H9 (cell line): Measurements from ENCODE around the gene NUP188. TPM values are rescaled to one million over a fixed set of nuclear protein-coding genes. Genes with fewer than 3 reads are reported as not detected.

Source experiments
- DNase-seq: peaks from one replicate; pipeline ENCODE4 v3.0.0-alpha.2; 2017
- H2AFZ ChIP-seq: one replicate; pipeline ENCODE4 v1.6.1; 2013; ENCODE audit warnings: mild to moderate bottlenecking, low read length, control low read depth, moderate library complexity
- H2AK5ac ChIP-seq: 2 replicates; pipeline ENCODE4 v1.6.1; 2013; ENCODE audit warnings: low read length, control low read depth, mixed read lengths; ENCODE audit not compliant: insufficient read length
- H2BK120ac ChIP-seq: one replicate; pipeline ENCODE4 v1.6.1; 2013; ENCODE audit warnings: low read depth, mild to moderate bottlenecking, low read length, control low read depth, inconsistent platforms; ENCODE audit not compliant: poor library complexity, severe bottlenecking
- H2BK12ac ChIP-seq: 2 replicates; pipeline ENCODE4 v1.6.1; 2013; ENCODE audit warnings: low read length, control low read depth, mixed read lengths, low read depth; ENCODE audit not compliant: insufficient read length
- H2BK15ac ChIP-seq: 2 replicates; pipeline ENCODE4 v1.6.1; 2013; ENCODE audit warnings: low read depth, low read length, control low read depth
- H2BK20ac ChIP-seq: one replicate; pipeline ENCODE4 v1.6.1; 2013; ENCODE audit warnings: low read depth, mild to moderate bottlenecking, low read length, control low read depth, inconsistent platforms; ENCODE audit not compliant: poor library complexity, severe bottlenecking
- H2BK5ac ChIP-seq: 2 replicates; pipeline ENCODE4 v1.6.1; 2013; ENCODE audit warnings: low read length, control low read depth, mixed read lengths; ENCODE audit not compliant: insufficient read length
- H3K14ac ChIP-seq: 2 replicates; pipeline ENCODE4 v1.6.1; 2013; ENCODE audit warnings: low read length, control low read depth; ENCODE audit not compliant: insufficient read depth
- H3K18ac ChIP-seq: 2 replicates; pipeline ENCODE4 v1.6.1; 2013; ENCODE audit warnings: low read depth, mild to moderate bottlenecking, mixed read lengths, low read length, control low read depth; ENCODE audit not compliant: insufficient read length
- H3K23ac ChIP-seq: 2 replicates; pipeline ENCODE4 v1.6.1; 2013; ENCODE audit warnings: low read length, control low read depth, mixed read lengths, low read depth; ENCODE audit not compliant: insufficient read length
- H3K23me2 ChIP-seq: 2 replicates; pipeline ENCODE4 v1.6.1; 2013; ENCODE audit warnings: low read depth, mild to moderate bottlenecking, mixed read lengths, low read length, control low read depth; ENCODE audit not compliant: insufficient read length, poor library complexity, severe bottlenecking
- H3K27ac ChIP-seq: 2 replicates; pipeline ENCODE4 v1.5.1; 2013; ENCODE audit warnings: low read length, control low read depth, mixed read lengths, low read depth; ENCODE audit not compliant: insufficient read length
- H3K27me3 ChIP-seq: 2 replicates; pipeline ENCODE4 v1.6.1; 2013; ENCODE audit warnings: low read length, control low read depth, inconsistent platforms; ENCODE audit not compliant: insufficient read depth
- H3K4ac ChIP-seq: 2 replicates; pipeline ENCODE4 v1.6.1; 2013; ENCODE audit warnings: low read depth, mild to moderate bottlenecking, control low read depth, inconsistent platforms, low read length, moderate library complexity
- H3K4me1 ChIP-seq: 2 replicates; pipeline ENCODE4 v1.6.1; 2013; ENCODE audit warnings: low read length, control low read depth, inconsistent platforms; ENCODE audit not compliant: insufficient read depth
- H3K4me2 ChIP-seq: 2 replicates; pipeline ENCODE4 v1.6.1; 2013; ENCODE audit warnings: low read length, control low read depth, mixed read lengths; ENCODE audit not compliant: insufficient read length, insufficient read depth
- H3K56ac ChIP-seq: 2 replicates; pipeline ENCODE4 v1.6.1; 2013; ENCODE audit warnings: low read depth, mild to moderate bottlenecking, mixed read lengths, low read length, control low read depth; ENCODE audit not compliant: insufficient read length
- H3K79me1 ChIP-seq: 2 replicates; pipeline ENCODE4 v1.6.1; 2013; ENCODE audit warnings: low read depth, mild to moderate bottlenecking, moderate library complexity, low read length, control low read depth, inconsistent platforms; ENCODE audit not compliant: insufficient read depth, poor library complexity, severe bottlenecking
- H3K79me2 ChIP-seq: 2 replicates; pipeline ENCODE4 v1.6.1; 2013; ENCODE audit warnings: low read length, control low read depth, inconsistent platforms; ENCODE audit not compliant: insufficient read depth
- H3K9ac ChIP-seq: 2 replicates; pipeline ENCODE4 v1.6.1; 2013; ENCODE audit warnings: low read length, control low read depth, mixed read lengths; ENCODE audit not compliant: insufficient read length; ENCODE audit errors: extremely low read depth
- H3K9me3 ChIP-seq: one replicate; pipeline ENCODE4 v1.6.1; 2013; ENCODE audit warnings: low read depth, low read length, inconsistent platforms; ENCODE audit not compliant: control insufficient read depth
- H3T11ph ChIP-seq: one replicate; pipeline ENCODE4 v1.6.1; 2013; ENCODE audit warnings: mild to moderate bottlenecking, low read length, control low read depth, inconsistent platforms
- H4K20me1 ChIP-seq: one replicate; pipeline ENCODE4 v1.6.1; 2013; ENCODE audit not compliant: control insufficient read depth, insufficient read length, insufficient read depth
- H4K5ac ChIP-seq: 2 replicates; pipeline ENCODE4 v1.6.1; 2013; ENCODE audit warnings: low read depth, mild to moderate bottlenecking, mixed read lengths, low read length, control low read depth; ENCODE audit not compliant: insufficient read length
- H4K8ac ChIP-seq: replicated peaks from 2 replicates; pipeline ENCODE4 v1.6.1; 2013; ENCODE audit warnings: low read length, control low read depth, mixed read lengths, low read depth; ENCODE audit not compliant: insufficient read length
- H4K91ac ChIP-seq: 2 replicates; pipeline ENCODE4 v1.6.1; 2013; ENCODE audit warnings: low read depth, mild to moderate bottlenecking, moderate library complexity, mixed read lengths, low read length, control low read depth; ENCODE audit not compliant: insufficient read length
- H3K27ac Mint-ChIP-seq, 3 experiments: 2 replicates in 2 of 3; 3 replicates in 1 of 3; pipeline ENCODE4 v1.8.0; 2020 to 2021; ENCODE audit warnings: mixed read lengths in 3 of 3, mild to moderate bottlenecking in 1 of 3, moderate library complexity in 1 of 3
- H3K27me3 Mint-ChIP-seq: 2 replicates; pipeline ENCODE4 v1.8.0; 2021; ENCODE audit warnings: low read depth, mild to moderate bottlenecking, moderate library complexity, mixed read lengths
- H3K36me3 Mint-ChIP-seq, 3 experiments: 2 replicates in 2 of 3; 3 replicates in 1 of 3; pipeline ENCODE4 v1.8.0; 2020 to 2021; ENCODE audit warnings: low read depth in 3 of 3, mixed read lengths in 3 of 3; ENCODE audit not compliant: insufficient read depth in 1 of 3
- H3K4me1 Mint-ChIP-seq, 2 experiments: 2 replicates each; pipeline ENCODE4 v1.8.0; 2020; ENCODE audit warnings: mixed read lengths in 2 of 2
- H3K4me3 Mint-ChIP-seq, 2 experiments: 2 replicates in 1 of 2; 3 replicates in 1 of 2; pipeline ENCODE4 v1.8.0; 2020 to 2021; ENCODE audit warnings: mild to moderate bottlenecking in 2 of 2, mixed read lengths in 2 of 2, moderate library complexity in 1 of 2
- H3K9me3 Mint-ChIP-seq, 2 experiments: 2 replicates in 1 of 2; 3 replicates in 1 of 2; pipeline ENCODE4 v1.8.0; 2020; ENCODE audit warnings: mild to moderate bottlenecking in 2 of 2, mixed read lengths in 2 of 2, moderate library complexity in 1 of 2
- WGBS: extraction: QIAGEN DNeasy Blood & Tissue Kit; methylation state at CpG from one replicate; pipeline ENCODE4 v1.1.7; 2013; ENCODE audit warnings: missing lambda C conversion rate, low lambda C conversion rate, mixed read lengths; ENCODE audit not compliant: insufficient read length; ENCODE audit errors: extremely low coverage; 5-methylcytosine and 5-hydroxymethylcytosine counted together
- total RNA-seq: library from RNA; stranded (reverse); gene quantifications from 2 replicates; pipeline ENCODE4 v1.2.1, GENCODE V29; 2021
- TF ChIP-seq, protein P1 (sequence below): fragments of 200-600 bp; sonication (generic); conservative IDR thresholded peaks from 3 replicates; pipeline ENCODE4 v1.8.0; 2021; ENCODE audit warnings: antibody characterized with exemption, mild to moderate bottlenecking

NUP188 gene
- total RNA-seq, 1 experiment from 2014 or later: 101 TPM

DNA sequence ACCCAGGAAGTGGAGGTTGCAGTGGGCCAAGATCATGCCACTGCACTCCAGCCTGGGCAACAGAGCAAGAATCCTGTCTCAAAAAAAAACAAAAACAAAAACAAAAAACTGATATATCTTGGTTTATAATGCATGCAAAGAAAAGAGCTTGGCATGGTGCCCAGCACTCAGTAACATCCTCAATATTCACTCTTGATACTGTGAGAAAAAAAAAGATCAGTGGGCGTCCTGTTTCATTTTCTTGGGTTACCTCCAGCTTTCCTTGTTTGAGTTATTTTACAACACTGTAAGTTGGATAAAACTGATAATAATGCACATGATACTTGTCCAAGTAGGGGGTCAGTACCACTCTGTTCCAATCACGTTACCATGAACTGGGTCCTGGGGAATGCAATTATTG, 18.9 kb upstream of the NUP188 start:
- Histone ChIP-seq H3K56ac (no peak overlapping the region), H4K20me1 (no peaks in the 10 kb centered on the region), H4K91ac (no peak overlapping the region), H3T11ph (no peak overlapping the region), H4K8ac (no peak overlapping the region), H3K4ac (no peak overlapping the region), H4K5ac (no peak overlapping the region), H3K79me1 (no peaks in the 10 kb centered on the region), H2AFZ (no peak overlapping the region), H3K18ac (no peak overlapping the region), H2BK5ac (no peak overlapping the region), H3K9me3 (no peaks in the 10 kb centered on the region), H3K9ac (no peak overlapping the region), H2BK120ac (no peak overlapping the region), H2BK20ac (no peak overlapping the region), H3K27ac (no peak overlapping the region), H3K4me2 (no peak overlapping the region), H2BK15ac (no peak overlapping the region), H2AK5ac (no peak overlapping the region), H3K27me3 (no peaks in the 10 kb centered on the region), H3K79me2 (no peaks in the 10 kb centered on the region), H3K4me1 (no peaks in the 10 kb centered on the region), H2BK12ac (no peak overlapping the region), H3K14ac (no peak overlapping the region), H3K23ac (no peak overlapping the region), H3K23me2 (no peaks in the 10 kb centered on the region)
- DNase-seq: no peak
- Mint-ChIP-seq H3K36me3 (peaks cover 0 to 3% (median 0%) of the 10 kb centered on the region in 3 experiments; a peak in 1 of 7 replicates), H3K27ac (peak overlapping the region in 1 of 3 experiments; percentile 85; a peak in 2 of 7 replicates), H3K4me3 (no peak overlapping the region), H3K27me3 (no peaks in the 10 kb centered on the region; the same call in 1 of the 2 replicates), H3K9me3 (no peaks in the 10 kb centered on the region), H3K4me1 (peaks cover 5 to 6% of the 10 kb centered on the region in 2 experiments)
- no CpG with 5 or more reads among the region's 2 CpGs for WGBS
- TF ChIP-seq, protein P1, sequence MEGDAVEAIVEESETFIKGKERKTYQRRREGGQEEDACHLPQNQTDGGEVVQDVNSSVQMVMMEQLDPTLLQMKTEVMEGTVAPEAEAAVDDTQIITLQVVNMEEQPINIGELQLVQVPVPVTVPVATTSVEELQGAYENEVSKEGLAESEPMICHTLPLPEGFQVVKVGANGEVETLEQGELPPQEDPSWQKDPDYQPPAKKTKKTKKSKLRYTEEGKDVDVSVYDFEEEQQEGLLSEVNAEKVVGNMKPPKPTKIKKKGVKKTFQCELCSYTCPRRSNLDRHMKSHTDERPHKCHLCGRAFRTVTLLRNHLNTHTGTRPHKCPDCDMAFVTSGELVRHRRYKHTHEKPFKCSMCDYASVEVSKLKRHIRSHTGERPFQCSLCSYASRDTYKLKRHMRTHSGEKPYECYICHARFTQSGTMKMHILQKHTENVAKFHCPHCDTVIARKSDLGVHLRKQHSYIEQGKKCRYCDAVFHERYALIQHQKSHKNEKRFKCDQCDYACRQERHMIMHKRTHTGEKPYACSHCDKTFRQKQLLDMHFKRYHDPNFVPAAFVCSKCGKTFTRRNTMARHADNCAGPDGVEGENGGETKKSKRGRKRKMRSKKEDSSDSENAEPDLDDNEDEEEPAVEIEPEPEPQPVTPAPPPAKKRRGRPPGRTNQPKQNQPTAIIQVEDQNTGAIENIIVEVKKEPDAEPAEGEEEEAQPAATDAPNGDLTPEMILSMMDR: no peak
